OCI-LY1 (cell line): ENCODE results near the gene ECPAS.

Experiments
- H2AFZ ChIP-seq: fragments of 200-600 bp; sonication (generic), shearing (Covaris generic); 2 replicates; pipeline ENCODE4 v1.6.0; 2014; ENCODE audit warnings: antibody characterized with exemption, mild to moderate bottlenecking, low read length
- H3F3A ChIP-seq: fragments of 200-600 bp; sonication (generic), shearing (Covaris generic); 2 replicates; pipeline ENCODE4 v1.6.0; 2014; ENCODE audit warnings: mild to moderate bottlenecking, antibody characterized with exemption, low read length, moderate library complexity; ENCODE audit not compliant: insufficient read depth
- H3K27ac ChIP-seq: fragments of 200-600 bp; sonication (generic); 2 replicates; pipeline ENCODE4 v1.5.1; 2014; ENCODE audit warnings: low read length, mixed run types, mild to moderate bottlenecking, low read depth; ENCODE audit not compliant: poor library complexity, severe bottlenecking
- H3K27me3 ChIP-seq: fragments of 200-600 bp; sonication (generic); 2 replicates; pipeline ENCODE4 v1.6.0; 2014; ENCODE audit warnings: antibody characterized with exemption, mild to moderate bottlenecking, low read length, moderate library complexity; ENCODE audit not compliant: insufficient read depth
- H3K36me3 ChIP-seq: fragments of 200-600 bp; sonication (generic); 2 replicates; pipeline ENCODE4 v1.6.1; 2014; ENCODE audit warnings: mild to moderate bottlenecking, antibody characterized with exemption, low read length, moderate library complexity, mixed read lengths; ENCODE audit not compliant: insufficient read depth
- H3K4me1 ChIP-seq: fragments of 200-600 bp; sonication (generic); 2 replicates; pipeline ENCODE4 v1.5.1; 2014; ENCODE audit warnings: mild to moderate bottlenecking, low read length, moderate library complexity; ENCODE audit not compliant: insufficient read depth, severe bottlenecking
- H3K4me2 ChIP-seq: fragments of 200-600 bp; sonication (generic), shearing (Covaris generic); 2 replicates; pipeline ENCODE4 v1.6.1; 2014; ENCODE audit warnings: low read length
- H3K4me3 ChIP-seq: fragments of 200-600 bp; sonication (generic); 2 replicates; pipeline ENCODE4 v1.5.1; 2014; ENCODE audit warnings: low read length, low read depth, mild to moderate bottlenecking, mixed read lengths; ENCODE audit not compliant: poor library complexity, severe bottlenecking
- H3K79me2 ChIP-seq: fragments of 200-600 bp; shearing (Covaris generic); 2 replicates; pipeline ENCODE4 v1.6.1; 2016; ENCODE audit warnings: mixed run types, low read length, mixed read lengths; ENCODE audit not compliant: insufficient read depth
- H3K9ac ChIP-seq: fragments of 200-600 bp; sonication (generic), shearing (Covaris generic); 2 replicates; pipeline ENCODE4 v1.6.1; 2014; ENCODE audit warnings: mild to moderate bottlenecking, low read length, mixed read lengths
- H3K9me2 ChIP-seq: fragments of 200-600 bp; sonication (generic), shearing (Covaris generic); 2 replicates; pipeline ENCODE4 v1.6.1; 2014; ENCODE audit warnings: low read depth, mild to moderate bottlenecking, low read length, mixed read lengths
- H3K9me3 ChIP-seq: fragments of 200-600 bp; shearing (Covaris generic); 2 replicates; pipeline ENCODE4 v1.6.1; 2014; ENCODE audit warnings: low read length, mixed read lengths
- H4K20me1 ChIP-seq: fragments of 200-600 bp; sonication (generic), shearing (Covaris generic); 2 replicates; pipeline ENCODE4 v1.6.0; 2016; ENCODE audit warnings: mild to moderate bottlenecking, low read length; ENCODE audit not compliant: insufficient read depth
- CTCF ChIP-seq: fragments of 200-600 bp; sonication (generic), shearing (Covaris generic); IDR thresholded peaks from 2 replicates; pipeline ENCODE4 v1.5.1; 2017; ENCODE audit warnings: mild to moderate bottlenecking, antibody characterized with exemption, low read length, moderate library complexity, mixed read lengths
- EZH2 ChIP-seq: fragments of 200-600 bp; sonication (generic), shearing (Covaris generic); IDR thresholded peaks from 2 replicates; pipeline ENCODE4 v1.8.0; 2017; ENCODE audit warnings: borderline replicate concordance, mixed run types, mild to moderate bottlenecking, antibody characterized with exemption, low read length, moderate library complexity, mixed read lengths

Gene ECPAS

GRCh38 chr9:111458139-111459009 lies 25.8 kb downstream of the ECPAS start:
- no peaks in the 10 kb centered on the region for H4K20me1 ChIP-seq
- peaks cover 12% of the 10 kb centered on the region; the same call in 1 of the 2 replicates for H3K36me3 ChIP-seq
- no peak for TF ChIP-seq EZH2
- no peak for TF ChIP-seq CTCF
- no peaks in the 10 kb centered on the region for H3K27me3 ChIP-seq
- H3K27ac ChIP-seq, result no peak overlapping the region
- no peak overlapping the region for H3K9ac ChIP-seq
- H3K79me2 ChIP-seq, result peaks cover 94% of the 10 kb centered on the region
- H3F3A ChIP-seq, result no peaks in the 10 kb centered on the region
- H3K4me3 ChIP-seq, result no peak overlapping the region
- H3K4me1 ChIP-seq, result no peaks in the 10 kb centered on the region
- no peaks in the 10 kb centered on the region for H3K9me2 ChIP-seq
- peaks cover 9% of the 10 kb centered on the region for H3K9me3 ChIP-seq
- no peak overlapping the region for H2AFZ ChIP-seq
- H3K4me2 ChIP-seq, result no peak overlapping the region

DNA sequence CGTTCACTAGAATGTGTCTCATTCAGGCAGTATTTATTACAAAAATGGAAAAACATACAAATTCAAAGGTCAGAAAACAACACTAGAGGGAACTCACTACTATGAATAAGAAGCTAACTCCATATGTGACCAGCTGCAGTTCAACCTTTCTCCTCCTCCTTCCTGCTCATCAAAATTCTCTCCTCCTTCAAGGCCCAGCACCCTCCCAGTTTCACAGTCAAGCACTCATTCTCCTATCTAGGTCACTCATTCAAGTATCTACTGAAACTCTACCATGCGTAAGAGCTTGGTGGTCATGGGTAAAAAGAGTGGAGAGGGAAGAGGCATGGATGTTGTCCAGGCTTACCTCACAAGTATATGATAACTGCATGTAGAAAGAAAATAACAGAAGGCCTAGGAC lies 27.7 kb downstream of the ECPAS start:
- Histone ChIP-seq H3K4me2 (no peak overlapping the region), H3K79me2 (peaks cover 96% of the 10 kb centered on the region), H3K9ac (no peak overlapping the region), H3K4me1 (no peaks in the 10 kb centered on the region), H3K9me2 (no peaks in the 10 kb centered on the region), H4K20me1 (no peaks in the 10 kb centered on the region), H3K36me3 (peaks cover 4% of the 10 kb centered on the region; the same call in 1 of the 2 replicates), H3K27ac (no peak overlapping the region), H2AFZ (no peak overlapping the region), H3K9me3 (peaks cover 1% of the 10 kb centered on the region), H3F3A (no peaks in the 10 kb centered on the region), H3K4me3 (no peak overlapping the region), H3K27me3 (no peaks in the 10 kb centered on the region)
- TF ChIP-seq CTCF (no peak), EZH2 (no peak)

DNA sequence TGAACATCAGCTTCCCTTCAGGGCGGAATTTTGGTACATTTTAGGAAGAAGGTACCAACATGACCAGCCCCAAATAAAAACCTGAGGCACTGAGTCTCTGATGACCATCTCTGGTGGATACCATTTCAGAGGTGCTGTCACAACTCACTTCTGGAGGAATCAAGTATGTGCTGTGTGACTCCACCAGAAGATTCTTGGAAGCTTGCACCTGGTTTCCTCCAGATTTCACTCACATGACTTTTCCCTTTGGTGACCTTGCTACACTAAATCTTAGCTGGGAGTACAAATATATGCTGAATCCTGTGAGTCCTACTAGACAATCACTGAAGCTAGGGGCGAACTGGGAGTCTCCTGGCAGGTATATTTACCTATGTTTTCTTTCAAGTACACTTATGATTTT lies 28.5 kb downstream of the ECPAS start:
- no peak overlapping the region for H3K4me2 ChIP-seq
- H3K4me3 ChIP-seq, result no peak overlapping the region
- TF ChIP-seq EZH2 (no peak), CTCF (no peak)
- H4K20me1 ChIP-seq, result no peaks in the 10 kb centered on the region
- H3K79me2 ChIP-seq, result peaks cover 91% of the 10 kb centered on the region
- no peaks in the 10 kb centered on the region for H3F3A ChIP-seq
- H3K9me3 ChIP-seq, result no peaks in the 10 kb centered on the region
- no peaks in the 10 kb centered on the region for H3K9me2 ChIP-seq
- H3K9ac ChIP-seq, result no peak overlapping the region
- no peak overlapping the region for H2AFZ ChIP-seq
- H3K27me3 ChIP-seq, result no peaks in the 10 kb centered on the region
- no peak overlapping the region for H3K27ac ChIP-seq
- no peaks in the 10 kb centered on the region for H3K36me3 ChIP-seq
- H3K4me1 ChIP-seq, result no peaks in the 10 kb centered on the region
